Posterior cingulate gyrus (tissue), 11 donors: Measurements from ENCODE around the gene WNK2.

ENCODE experiments used
- DNase-seq, 10 donors: peaks; one replicate each; pipeline versions ENCODE4 v3.0.0 to v3.0.0-alpha.2; 2020 to 2021; ENCODE audit warnings: mixed read lengths in 3 of 10
- intact Hi-C: fragments of 100-400 bp; cut with DNase I; formaldehyde crosslinking; loops from one replicate; pipeline ENCODE4 v1.15.1; 2023

WNK2 gene

DNA sequence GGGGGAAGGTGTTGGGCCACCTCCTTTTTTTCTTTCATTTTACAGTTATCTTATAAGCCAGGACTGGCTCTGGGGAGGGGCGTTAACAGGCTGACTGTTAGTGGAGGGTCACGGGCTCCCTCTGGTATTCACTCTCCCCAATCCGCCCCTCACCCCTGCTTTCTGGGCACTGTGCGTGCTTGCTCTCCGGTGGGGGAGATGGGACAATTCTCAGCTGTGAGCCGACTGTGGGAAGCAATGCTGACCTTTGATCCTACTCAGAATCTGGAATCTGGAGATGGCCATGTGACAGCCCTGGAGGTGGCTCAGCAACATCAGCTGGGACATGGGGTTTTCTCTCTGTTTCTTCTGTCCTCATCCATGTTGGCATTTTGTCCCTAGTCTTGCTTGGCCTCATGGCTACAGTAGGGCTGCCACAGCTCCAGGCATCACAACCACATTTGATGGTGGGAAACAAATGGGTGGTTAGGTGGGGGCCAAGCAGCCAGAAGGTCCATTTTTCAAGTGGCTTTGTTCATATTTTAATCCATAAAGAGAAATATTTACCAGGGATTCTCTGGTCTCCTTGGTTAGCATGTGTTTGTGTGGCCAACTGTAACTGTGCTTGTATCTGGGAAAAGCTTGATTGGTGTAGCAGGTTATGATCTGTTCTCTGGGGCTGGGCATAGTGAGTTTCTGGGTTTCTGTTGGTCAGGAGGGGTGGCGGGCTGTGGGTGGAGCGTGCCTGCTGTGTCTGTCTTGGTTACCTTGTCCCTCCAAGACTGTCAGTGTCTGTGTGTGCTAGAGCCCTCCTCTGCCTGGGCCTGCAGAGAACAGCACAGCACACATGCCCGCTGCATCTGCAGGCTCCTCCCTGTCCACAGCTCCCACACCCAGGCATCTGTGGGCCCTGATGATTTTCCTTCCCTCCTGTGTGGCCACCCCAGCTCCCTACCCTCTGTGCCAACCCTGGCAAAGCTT, 12.4 kb downstream of the WNK2 start:
- DNase-seq: peak in 3 of 10 donors; percentile 71 to 77 (median 72)
- intact Hi-C loops: no loop called here

DNA sequence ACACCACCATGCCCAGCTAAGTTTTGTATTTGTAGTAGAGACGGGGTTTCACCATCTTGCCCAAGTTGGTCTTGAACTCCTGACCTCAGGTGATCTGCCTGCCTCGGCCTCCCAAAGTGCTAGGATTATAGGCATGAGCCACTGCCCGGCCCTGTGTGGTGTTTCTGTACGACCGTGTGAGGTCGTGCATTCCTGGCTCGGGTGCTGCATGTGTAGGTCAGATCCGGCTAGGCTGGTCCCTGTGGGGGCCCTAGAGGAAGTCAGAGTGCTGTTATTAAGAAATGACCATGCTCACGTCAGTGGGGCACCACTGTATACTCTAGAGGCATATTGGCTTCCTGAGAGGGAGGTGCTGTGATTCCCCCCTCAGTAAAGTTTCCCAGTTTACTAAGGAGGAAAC, 13.7 kb downstream of the WNK2 start:
- peak in 2 of 10 donors; percentile 56 to 63 for DNase-seq

DNA sequence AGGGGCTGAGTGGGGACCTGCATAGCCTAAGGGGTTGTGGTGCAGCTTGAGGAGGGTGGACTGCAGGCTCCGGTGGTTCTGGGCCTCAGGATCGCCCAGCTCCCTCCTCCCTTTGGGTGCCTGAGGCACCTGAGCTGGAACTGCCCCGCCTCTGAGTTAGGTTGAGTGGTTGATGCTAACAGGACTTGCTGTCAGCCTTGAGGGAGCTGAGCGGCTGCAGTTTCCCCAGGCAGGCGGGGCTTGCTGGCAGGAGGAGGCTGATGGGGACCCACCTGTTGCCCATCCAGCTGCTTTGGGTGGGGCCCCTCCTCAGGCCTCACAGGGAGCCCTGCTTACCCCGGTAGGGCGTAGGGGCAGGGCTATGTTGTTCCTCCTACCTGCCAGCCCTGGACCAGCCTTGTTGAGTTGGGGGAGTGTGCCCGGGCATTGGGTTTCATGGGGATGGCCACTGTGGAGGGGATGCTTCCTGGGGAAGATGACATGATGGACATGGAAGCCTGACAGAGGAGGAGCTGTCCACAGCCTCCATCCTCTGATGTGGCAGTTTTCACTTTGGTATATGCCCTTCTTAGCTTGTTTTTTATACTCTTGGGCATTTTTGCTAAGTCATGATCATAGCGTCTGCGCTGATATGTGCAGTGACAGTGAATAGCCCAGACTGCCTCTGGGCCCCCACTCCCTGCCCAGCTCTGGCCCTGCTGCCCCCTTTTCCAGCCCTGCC, 14.3 kb downstream of the WNK2 start:
- peak in 3 of 10 donors; percentile 74 to 87 (median 83) for DNase-seq
- intact Hi-C loops: no loop called here

More for the DNA sequence above, 13.7 kb downstream of the WNK2 start:
- intact Hi-C loops: no loop called here

- intact Hi-C loops: no loop called here
- peak in 4 of 10 donors; percentile 4 to 82 (median 67) for DNase-seq
Measured at GRCh38 chr9:93198838-93199625, 15.1 kb downstream of the WNK2 start.

- peak in 4 of 10 donors; percentile 6 to 72 (median 52) for DNase-seq
- intact Hi-C loops: no loop called here
Measured at GRCh38 chr9:93200449-93200742, 16.5 kb downstream of the WNK2 start.

GRCh38 chr9:93200989-93201334, 17.0 kb downstream of the WNK2 start:
- intact Hi-C loops: no loop called here
- DNase-seq: peak in 2 of 10 donors; percentile 18 to 74

- intact Hi-C loops: no loop called here
- DNase-seq: peak in 5 of 10 donors; percentile 2 to 68 (median 55)
Measured at GRCh38 chr9:93203026-93203717, 19.2 kb downstream of the WNK2 start.

GRCh38 chr9:93203718-93204469, 20.0 kb downstream of the WNK2 start:
- intact Hi-C loops: no loop called here
- DNase-seq: peak in 5 of 10 donors; percentile 6 to 76 (median 39)

DNA sequence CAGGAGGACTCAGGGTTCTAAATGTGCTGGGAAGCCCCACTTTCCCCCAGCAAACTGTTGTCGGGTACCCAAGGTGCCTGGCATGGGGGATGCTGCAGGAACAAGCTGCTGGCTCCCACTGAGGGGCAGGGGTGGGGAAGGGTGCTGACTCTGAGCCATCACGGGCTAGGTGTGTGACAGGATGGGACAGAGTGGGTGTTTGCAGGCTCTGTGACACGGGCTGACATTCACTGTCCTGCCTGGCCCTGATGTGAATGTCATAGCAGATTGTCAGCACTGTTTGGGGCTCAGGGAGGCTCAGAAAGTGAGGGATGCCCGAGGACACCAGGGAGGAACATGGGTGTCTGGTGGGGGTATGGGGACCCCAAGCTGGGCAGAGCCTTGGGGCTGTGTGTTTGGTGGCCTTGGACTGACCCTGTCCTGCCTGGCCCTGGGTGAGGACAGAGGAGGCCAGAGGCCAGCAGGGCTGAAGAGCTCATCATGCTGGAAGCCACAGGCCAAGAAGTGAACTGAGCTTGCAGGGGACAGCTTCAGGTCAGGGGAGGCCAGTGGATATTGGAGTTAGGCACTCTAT, 20.6 kb downstream of the WNK2 start:
- peak in 5 of 10 donors; percentile 6 to 62 (median 59) for DNase-seq
- intact Hi-C loops: no loop called here

GRCh38 chr9:93205045-93205768, 21.3 kb downstream of the WNK2 start:
- DNase-seq: peak in 9 of 10 donors; percentile 39 to 97 (median 71)

GRCh38 chr9:93205896-93206575, 22.1 kb downstream of the WNK2 start:
- peak in 5 of 10 donors; percentile 1 to 82 (median 37) for DNase-seq
- intact Hi-C loops: no loop called here

More at GRCh38 chr9:93205045-93205768, 21.3 kb downstream of the WNK2 start:
- intact Hi-C loops: no loop called here

DNA sequence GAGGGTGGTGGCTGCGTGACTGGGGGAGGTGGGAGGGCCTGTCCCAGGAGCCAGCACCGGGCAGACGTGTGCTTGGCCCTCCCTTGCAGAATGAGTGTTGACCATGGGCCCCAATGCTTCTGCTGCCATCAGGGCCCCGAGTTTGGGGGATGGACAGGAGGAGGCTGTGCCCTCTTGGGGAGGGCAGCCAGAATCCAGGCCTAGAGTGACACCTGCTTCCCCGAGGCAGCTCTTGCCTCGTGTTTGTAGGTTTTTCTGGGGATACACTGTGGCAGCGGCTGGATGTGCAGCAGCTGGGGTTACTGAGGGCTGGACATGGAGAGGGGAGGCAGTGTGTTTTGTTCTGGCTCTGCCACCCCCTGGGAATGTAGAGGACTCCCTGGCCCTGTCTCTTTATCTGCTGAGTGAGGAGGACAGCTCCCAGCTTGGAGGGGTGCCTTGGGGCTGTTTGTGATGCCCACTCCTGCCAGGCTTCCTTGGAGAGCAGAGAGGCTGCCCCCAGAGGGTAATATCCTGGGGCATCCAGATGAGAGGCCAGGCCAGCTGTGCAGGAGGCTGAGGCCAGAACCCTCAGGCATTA, 22.7 kb downstream of the WNK2 start:
- DNase-seq: peak in 5 of 10 donors; percentile 3 to 60 (median 57)
- intact Hi-C loops: no loop called here

DNA sequence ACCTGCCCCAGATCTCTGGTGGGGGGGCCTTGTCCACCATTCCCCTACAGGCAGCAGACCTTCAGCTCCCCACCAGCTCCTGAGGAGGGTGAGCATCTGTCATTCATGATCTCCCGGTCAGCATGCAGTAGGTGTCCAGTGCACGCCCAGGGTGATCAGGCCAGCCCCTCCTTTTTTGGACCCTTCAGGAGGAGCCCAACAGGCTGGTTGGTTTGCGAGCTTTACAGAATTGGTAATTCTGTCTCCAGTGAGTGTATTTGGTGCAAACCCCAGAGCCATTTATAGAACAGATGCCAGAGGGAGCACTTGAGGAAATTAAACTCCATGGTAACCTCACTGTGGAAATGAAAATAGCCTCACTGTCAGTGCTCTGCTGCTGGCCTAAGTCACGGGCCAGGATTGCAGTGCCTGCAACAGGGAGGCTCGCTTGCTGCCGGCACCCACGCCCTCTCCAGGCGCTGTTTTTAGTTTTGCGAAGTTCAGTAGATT, 23.4 kb downstream of the WNK2 start:
- intact Hi-C loops: no loop called here
- DNase-seq: peak in 8 of 10 donors; percentile 63 to 94 (median 74)

DNA sequence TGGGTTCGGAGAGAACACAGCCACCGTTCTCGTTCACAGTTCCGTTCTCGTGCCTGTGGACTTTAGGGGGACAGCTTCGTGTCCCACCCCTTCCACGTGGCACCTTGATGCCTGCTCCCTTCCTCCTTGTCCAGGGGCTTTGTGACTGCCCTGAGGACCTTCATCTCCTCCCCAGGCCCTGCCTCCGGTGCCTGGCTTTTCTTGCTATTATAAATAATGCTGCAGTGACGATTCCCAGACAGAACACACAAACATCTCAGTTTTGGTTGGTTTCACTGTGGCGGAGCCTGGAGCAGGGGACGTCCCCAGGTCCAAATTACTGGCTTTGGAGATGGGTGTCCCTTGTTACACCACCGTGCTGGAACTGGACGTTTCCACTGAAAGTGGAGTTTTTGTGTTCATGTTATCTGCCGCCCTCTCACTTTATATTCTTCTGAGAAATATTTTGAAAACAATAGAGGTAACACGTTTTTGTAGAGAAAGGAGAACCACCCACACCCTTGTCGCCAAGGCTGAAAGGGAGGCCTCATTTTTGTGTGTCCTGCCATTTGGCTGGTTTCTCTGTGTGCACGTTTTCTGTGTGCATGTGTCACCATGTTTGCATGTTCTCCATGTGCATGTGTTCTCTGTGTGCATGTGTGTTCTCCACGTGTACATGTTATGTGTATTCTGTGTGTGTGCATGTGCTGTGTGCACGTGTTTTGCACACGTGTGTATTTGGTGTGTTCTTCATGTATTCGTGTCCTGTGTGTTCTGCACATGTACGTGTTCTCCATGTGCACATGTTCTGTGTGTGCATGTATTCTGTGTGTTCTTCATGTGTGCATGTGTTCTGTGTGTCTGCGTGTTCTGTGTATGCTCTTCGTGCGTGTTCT, 24.2 kb downstream of the WNK2 start:
- DNase-seq: peak in 5 of 10 donors; percentile 7 to 66 (median 19)
- intact Hi-C loops: no loop called here

GRCh38 chr9:93209097-93209496, 25.2 kb downstream of the WNK2 start:
- peak in 5 of 10 donors; percentile 1 to 69 (median 40) for DNase-seq
- intact Hi-C loops: no loop called here
